GM12801 (cell line): ENCODE data around the gene ERCC2.

Experiments
- CTCF ChIP-seq: IDR thresholded peaks from one replicate; pipeline ENCODE4 v1.5.1; 2011; ENCODE audit warnings: control low read depth; ENCODE audit not compliant: insufficient read length; ENCODE audit errors: extremely low read depth

Gene ERCC2

GRCh38 chr19:45347570-45348366 is 22.6 kb downstream of the ERCC2 start:
- no peak for TF ChIP-seq CTCF

GRCh38 chr19:45346449-45346848 is 23.9 kb downstream of the ERCC2 start:
- TF ChIP-seq CTCF = no peak

- TF ChIP-seq CTCF = no peak
These were observed 24.9 kb downstream of the ERCC2 start for GRCh38 chr19:45345506-45345860.

- TF ChIP-seq CTCF = no peak
These were observed 25.5 kb downstream of the ERCC2 start for GRCh38 chr19:45344621-45345505.

GRCh38 chr19:45342911-45343310 is 27.5 kb downstream of the ERCC2 start:
- TF ChIP-seq CTCF = no peak

GRCh38 chr19:45340899-45341453 is 29.4 kb downstream of the ERCC2 start:
- TF ChIP-seq CTCF = no peak

- TF ChIP-seq CTCF = no peak
These were observed 30.0 kb downstream of the ERCC2 start, which contains the start of gene KLC3 for GRCh38 chr19:45340232-45340898. TSS of gene KLC3 (plus strand) at chr19:45340750. CDS start at chr19:45345542, 4,792 bp downstream.
